Muscle layer of colon (tissue), 2 donors: Measurements from ENCODE around the gene ZCCHC3.
"Not testable (repeated sequence)": the region's sequence is repeated elsewhere in the genome, so short reads cannot be mapped to it uniquely, and the experiment has no call there.

Source experiments
- H3K27ac ChIP-seq: one replicate; pipeline ENCODE4 v1.7.0; 2013; ENCODE audit warnings: low read depth, mild to moderate bottlenecking, low read length, moderate library complexity
- H3K27me3 ChIP-seq, 2 donors: one replicate each; pipeline ENCODE4 v1.7.0; 2013; ENCODE audit warnings: low read length in 2 of 2, mild to moderate bottlenecking in 2 of 2; ENCODE audit not compliant: insufficient read depth in 2 of 2, control insufficient read depth in 1 of 2
- H3K36me3 ChIP-seq: one replicate; pipeline ENCODE4 v1.7.0; 2013; ENCODE audit warnings: mild to moderate bottlenecking, low read length; ENCODE audit not compliant: insufficient read depth
- H3K4me1 ChIP-seq: one replicate; pipeline ENCODE4 v1.7.0; 2013; ENCODE audit warnings: mild to moderate bottlenecking, low read length; ENCODE audit not compliant: insufficient read depth
- H3K4me3 ChIP-seq, 2 donors: one replicate each; pipeline ENCODE4 v1.7.0; 2013; ENCODE audit warnings: low read length in 2 of 2, low read depth in 1 of 2, mild to moderate bottlenecking in 1 of 2, moderate library complexity in 1 of 2
- H3K9ac ChIP-seq: one replicate; pipeline ENCODE4 v1.7.0; 2013; ENCODE audit warnings: low read length
- H3K9me3 ChIP-seq: one replicate; pipeline ENCODE4 v1.7.0; 2013; ENCODE audit warnings: mild to moderate bottlenecking, low read length
- donor health status: abdominal sarcoma.
- donor health status: Adenocarcinoma of cecum.

The ZCCHC3 gene

DNA sequence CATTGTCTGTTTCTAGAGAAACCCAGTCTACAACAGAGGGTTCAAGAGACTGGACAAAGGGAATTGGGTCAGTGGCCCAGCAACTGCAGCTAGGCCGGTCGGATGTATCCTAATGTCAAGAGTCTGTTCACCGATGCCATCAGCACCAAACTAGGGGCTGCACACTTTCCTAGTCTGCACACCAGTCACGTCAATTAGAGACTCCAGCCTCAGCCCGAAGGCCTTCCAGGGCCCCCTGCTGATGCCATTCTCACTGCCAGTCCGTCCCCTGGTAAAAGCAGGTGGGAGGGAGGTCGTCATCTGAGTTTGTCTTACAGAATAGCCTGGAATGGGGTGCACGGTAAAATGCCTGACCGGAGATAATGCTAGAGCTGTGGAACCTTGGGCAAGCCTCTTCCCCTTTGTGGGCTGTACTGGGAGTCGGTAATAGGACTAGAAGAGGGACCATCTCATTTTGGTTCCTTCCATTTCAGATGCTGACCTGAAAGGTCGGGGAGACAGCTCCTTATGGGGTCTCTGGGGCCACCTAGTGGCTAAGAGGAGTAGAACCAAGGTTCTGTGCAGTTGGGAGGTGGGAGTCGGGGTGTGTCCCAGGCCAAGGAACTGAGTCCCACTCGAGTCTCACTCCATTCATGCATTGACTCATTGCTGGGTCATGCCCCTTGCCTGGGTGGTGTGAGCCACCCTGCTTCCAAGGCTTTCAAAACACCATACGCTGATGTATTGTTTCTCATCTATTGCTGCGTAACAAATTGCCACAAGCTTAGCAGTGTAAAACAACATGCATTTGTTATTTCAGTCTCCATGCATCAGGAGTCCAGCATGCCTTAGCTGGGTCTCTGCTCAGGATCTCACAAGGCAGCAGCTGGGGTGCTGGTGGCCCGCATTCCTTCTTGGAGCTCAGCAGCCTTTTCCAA, 33.1 kb downstream of the ZCCHC3 start:
- no peak overlapping the region for H3K27ac ChIP-seq
- no peak overlapping the region for H3K9ac ChIP-seq
- H3K9me3 ChIP-seq = no peaks in the 10 kb centered on the region

DNA sequence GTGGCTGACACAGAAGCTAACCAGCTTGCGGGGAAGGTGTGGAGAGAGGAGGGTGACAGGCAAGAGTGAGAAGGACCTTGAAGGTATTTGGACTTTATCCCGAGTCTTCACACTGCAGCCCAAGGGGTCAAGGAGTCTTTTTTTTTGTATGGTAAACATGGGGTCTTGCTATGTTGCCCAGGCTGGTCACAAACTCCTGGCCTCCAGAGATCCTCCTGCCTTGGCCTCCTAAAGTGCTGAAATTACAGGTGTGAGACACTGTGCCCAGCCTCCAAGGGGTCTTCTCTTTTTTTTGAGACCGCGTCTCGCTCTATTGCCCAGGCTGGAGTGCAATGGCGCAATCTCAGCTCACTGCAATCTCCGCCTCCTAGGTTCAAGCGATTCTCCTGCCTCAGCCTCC, 37.2 kb downstream of the ZCCHC3 start:
- H3K4me3 ChIP-seq = no peak overlapping the region
- H3K9ac ChIP-seq = no peak overlapping the region
- no peaks in the 10 kb centered on the region for H3K27me3 ChIP-seq
- H3K27ac ChIP-seq = no peak overlapping the region
- H3K4me1 ChIP-seq = peaks cover 13% of the 10 kb centered on the region
- no peaks in the 10 kb centered on the region for H3K9me3 ChIP-seq
- H3K36me3 ChIP-seq = no peaks in the 10 kb centered on the region

More for the DNA sequence above, 33.1 kb downstream of the ZCCHC3 start:
- no peaks in the 10 kb centered on the region for H3K36me3 ChIP-seq
- H3K27me3 ChIP-seq = no peaks in the 10 kb centered on the region
- no peak overlapping the region for H3K4me3 ChIP-seq
- H3K4me1 ChIP-seq = peaks cover 29% of the 10 kb centered on the region

DNA sequence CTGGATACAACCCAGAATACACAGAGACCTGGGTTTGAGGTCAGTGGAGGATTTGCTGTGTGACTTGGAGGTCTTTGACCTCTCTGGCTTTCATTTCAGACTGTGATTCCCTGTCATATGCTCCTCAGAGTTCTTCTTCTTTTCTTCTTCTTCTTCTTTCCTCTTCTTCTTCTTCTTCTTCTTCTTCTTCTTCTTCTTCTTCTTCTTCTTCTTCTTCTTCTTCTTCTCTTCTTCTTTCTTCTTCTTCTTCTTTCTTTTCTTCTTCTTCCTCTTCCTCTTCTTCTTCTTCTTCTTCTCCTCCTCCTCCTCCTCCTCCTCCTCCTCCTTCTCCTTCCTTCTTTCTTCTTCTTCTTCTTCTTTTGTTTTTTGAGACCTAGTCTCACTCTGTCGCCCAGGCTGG, 38.7 kb downstream of the ZCCHC3 start:
- not testable (repeated sequence) for H3K9ac ChIP-seq, H3K9me3 ChIP-seq, H3K4me3 ChIP-seq, H3K27ac ChIP-seq, H3K27me3 ChIP-seq, H3K36me3 ChIP-seq, H3K4me1 ChIP-seq

DNA sequence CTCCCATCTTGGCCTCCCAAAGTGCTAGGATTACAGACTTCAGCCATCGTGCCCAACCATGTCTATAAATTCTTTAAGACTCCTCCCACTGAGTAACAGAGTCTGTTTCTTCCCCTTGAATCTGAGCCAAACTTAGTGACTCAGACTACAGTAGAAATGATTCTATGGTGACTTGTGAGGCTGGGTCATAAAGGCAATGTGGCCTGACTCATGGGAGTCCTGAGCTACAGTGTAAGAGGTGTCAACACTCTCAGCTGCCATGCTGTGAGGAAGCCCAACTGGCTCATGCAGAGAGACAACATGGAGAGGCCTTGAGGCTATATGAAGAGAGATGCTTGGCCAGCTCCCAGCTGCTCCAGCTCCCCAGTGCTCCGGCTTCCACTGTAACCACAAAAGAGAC, 44.3 kb downstream of the ZCCHC3 start:
- no peaks in the 10 kb centered on the region for H3K27me3 ChIP-seq
- no peak overlapping the region for H3K9ac ChIP-seq
- peaks cover 12% of the 10 kb centered on the region for H3K36me3 ChIP-seq
- no peak overlapping the region for H3K27ac ChIP-seq
- no peak overlapping the region for H3K4me3 ChIP-seq
- H3K9me3 ChIP-seq = no peaks in the 10 kb centered on the region
- H3K4me1 ChIP-seq = peaks cover 15% of the 10 kb centered on the region

DNA sequence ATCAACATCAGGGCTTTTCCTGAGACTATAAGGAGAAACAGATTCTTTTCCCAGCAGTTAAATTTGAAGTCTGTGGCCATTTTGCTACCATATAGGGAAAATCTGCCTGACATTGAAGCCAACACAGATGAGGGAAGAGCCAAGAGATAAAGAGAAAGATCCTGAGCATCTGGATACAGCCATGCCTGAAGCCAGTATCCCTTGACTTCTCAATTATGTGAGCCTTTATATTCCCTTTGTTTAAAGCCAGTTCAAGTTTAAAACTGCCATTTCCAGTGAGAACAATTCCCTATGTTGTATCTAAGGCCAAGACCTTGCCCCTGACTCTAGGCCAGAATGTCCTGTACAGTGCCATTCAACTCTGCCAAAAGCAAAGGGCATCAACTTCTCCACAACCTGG, 45.7 kb downstream of the ZCCHC3 start:
- Histone ChIP-seq H3K27me3 (no peaks in the 10 kb centered on the region), H3K9me3 (no peaks in the 10 kb centered on the region), H3K4me3 (no peak overlapping the region), H3K27ac (no peak overlapping the region), H3K4me1 (peaks cover 15% of the 10 kb centered on the region), H3K36me3 (peaks cover 12% of the 10 kb centered on the region), H3K9ac (no peak overlapping the region)

DNA sequence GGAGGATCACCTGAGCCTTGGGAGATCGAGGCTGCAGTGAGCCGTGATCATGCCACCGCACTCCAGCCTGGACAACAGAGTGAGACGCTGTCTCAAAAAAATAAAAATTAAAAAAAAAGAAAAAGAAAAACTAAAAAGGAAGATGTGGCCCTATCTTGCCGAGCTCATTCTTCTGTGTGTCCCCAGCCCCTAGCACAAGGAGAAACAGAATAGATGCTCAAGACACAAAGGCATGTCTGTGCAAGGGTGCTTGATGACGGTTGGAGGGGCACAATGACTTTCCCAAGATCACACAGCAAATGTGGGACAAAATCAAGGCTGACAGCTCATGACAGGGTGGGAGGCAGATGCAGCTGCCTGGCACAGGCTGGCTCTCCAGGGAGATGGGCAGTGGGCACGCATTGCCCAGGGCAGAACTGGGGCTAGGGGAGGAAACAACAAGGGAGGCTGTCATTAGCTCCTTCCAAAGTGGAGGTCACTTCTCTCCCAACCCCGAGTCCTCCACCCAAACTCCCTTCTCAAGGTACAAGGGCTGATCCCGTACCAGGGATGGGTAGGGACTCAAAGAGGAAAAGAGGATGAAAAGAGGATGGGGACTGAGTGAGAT, 48.8 kb downstream of the ZCCHC3 start:
- peak overlapping the region; percentile 81 to 87 for H3K4me3 ChIP-seq
- peaks cover 12% of the 10 kb centered on the region for H3K36me3 ChIP-seq
- H3K4me1 ChIP-seq = peaks cover 23% of the 10 kb centered on the region
- no peaks in the 10 kb centered on the region for H3K9me3 ChIP-seq
- H3K27me3 ChIP-seq = no peaks in the 10 kb centered on the region
- peak overlapping the region; percentile 55 for H3K9ac ChIP-seq
- peak overlapping the region; percentile 100 for H3K27ac ChIP-seq

DNA sequence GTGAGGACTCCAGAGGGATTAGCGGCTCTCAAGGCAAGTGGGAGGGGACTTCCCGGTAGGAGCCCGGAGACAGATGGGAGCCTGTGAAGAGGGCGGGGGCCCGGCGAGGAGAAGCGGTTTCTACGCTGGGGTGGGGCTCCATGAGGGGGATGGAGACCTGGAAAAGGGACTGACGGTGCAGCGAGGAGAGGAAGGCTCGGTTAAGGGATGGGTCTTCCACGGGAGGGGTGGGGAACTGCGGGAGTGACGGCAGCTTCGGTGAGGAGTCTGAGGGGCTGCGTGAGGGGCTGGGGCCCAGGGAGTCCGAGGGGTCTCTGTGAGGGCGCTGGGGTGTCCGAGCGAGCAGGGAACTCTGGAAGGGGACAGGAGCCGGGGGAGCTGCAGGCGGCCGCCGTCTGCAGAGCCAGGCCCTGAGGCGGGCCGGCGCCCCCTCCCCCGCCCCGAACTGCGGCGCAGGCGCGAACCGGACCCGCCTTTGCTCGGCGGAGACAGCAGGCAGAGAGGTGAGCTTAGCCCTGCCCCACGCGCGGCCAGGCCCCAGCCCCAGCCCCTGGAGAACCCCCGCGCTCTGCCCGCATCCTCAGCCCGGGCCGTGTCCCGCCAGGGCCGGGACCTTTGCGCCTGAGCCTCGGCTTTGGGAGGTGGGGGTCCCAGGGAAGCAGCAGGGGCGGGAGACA, 49.4 kb downstream of the ZCCHC3 start, which contains the start of gene NRSN2:
Gene NRSN2, plus strand, starts transcription at position 472 of the 677 bp plus-strand sequence. CDS start 2,533 bp downstream, outside the sequence.
- no peaks in the 10 kb centered on the region for H3K27me3 ChIP-seq
- peak within 1 kb of the TSS; percentile 100 for H3K27ac ChIP-seq
- H3K36me3 ChIP-seq = peaks cover 10% of the 10 kb centered on the region
- H3K4me3 ChIP-seq = peak within 1 kb of the TSS; percentile 81 to 87
- no peaks in the 10 kb centered on the region for H3K9me3 ChIP-seq
- H3K4me1 ChIP-seq = peaks cover 19% of the 10 kb centered on the region
- peak within 1 kb of the TSS; percentile 57 for H3K9ac ChIP-seq

DNA sequence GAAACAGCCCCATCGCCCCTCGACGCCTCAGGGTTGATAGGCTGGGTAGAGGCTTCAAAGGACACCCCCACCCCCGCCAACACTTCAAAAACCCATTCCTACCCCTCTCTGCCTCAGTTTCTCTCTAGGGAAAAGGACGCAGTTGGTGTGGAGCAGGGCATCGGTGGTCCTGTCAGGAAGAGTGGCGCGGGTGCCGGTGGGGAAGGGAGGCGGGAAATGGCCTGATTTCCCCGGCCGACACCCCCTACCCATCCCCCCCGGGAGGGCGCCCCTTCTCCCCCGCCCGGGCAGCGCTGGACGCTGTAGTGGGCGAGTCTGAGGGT, 49.9 kb downstream of the ZCCHC3 start:
- no peaks in the 10 kb centered on the region for H3K9me3 ChIP-seq
- peak overlapping the region; percentile 100 for H3K27ac ChIP-seq
- peaks cover 19% of the 10 kb centered on the region for H3K4me1 ChIP-seq
- H3K4me3 ChIP-seq = peak overlapping the region; percentile 81 to 87
- peaks cover 6% of the 10 kb centered on the region for H3K36me3 ChIP-seq
- peak overlapping the region; percentile 57 for H3K9ac ChIP-seq
- no peaks in the 10 kb centered on the region for H3K27me3 ChIP-seq

DNA sequence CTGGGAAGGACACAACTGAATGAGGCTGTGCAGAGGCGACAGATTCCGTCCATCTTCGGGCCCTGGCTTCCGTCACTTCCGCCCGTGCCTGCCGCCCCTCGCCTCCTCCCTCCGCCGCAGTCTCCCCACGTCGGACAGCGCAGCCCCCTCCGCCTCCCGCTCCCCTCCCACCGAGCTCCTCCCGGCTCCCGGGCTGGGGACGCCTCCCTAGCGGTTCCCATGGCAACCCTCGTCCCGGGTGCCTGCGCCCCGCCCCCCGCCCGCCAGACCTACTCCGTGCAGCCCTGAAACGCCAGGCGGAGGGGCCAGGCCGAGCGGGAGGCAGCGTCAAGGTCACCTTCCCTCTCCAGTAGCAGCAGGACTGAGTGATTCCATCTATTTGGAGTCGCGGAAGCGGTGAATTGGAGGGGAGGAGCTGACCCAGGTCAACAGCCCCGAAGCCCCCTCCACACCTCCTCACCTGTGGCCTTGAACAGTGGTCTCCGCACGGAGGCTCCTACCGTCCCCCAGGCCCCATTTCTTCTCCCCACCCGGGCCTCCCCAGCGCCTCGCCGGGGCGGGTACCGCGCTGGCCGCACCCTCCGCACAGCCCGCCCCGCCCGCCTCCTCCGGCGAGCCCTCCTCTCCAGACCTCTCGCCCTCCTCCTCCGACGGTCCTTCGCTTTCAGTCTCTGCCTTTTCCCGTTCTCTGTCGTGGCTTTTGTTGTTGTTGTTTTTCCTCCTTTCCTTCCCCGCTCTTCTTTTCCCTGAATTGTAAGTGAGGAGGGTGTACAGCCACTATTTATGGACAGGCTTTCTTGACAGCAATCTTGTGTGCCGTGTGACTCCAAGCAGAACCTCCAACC, 50.5 kb downstream of the ZCCHC3 start:
- H3K4me1 ChIP-seq = peaks cover 19% of the 10 kb centered on the region
- H3K27me3 ChIP-seq = no peaks in the 10 kb centered on the region
- no peaks in the 10 kb centered on the region for H3K9me3 ChIP-seq
- peak overlapping the region; percentile 57 for H3K9ac ChIP-seq
- peaks cover 6% of the 10 kb centered on the region for H3K36me3 ChIP-seq
- peak overlapping the region; percentile 81 to 87 for H3K4me3 ChIP-seq
- H3K27ac ChIP-seq = peak overlapping the region; percentile 100

DNA sequence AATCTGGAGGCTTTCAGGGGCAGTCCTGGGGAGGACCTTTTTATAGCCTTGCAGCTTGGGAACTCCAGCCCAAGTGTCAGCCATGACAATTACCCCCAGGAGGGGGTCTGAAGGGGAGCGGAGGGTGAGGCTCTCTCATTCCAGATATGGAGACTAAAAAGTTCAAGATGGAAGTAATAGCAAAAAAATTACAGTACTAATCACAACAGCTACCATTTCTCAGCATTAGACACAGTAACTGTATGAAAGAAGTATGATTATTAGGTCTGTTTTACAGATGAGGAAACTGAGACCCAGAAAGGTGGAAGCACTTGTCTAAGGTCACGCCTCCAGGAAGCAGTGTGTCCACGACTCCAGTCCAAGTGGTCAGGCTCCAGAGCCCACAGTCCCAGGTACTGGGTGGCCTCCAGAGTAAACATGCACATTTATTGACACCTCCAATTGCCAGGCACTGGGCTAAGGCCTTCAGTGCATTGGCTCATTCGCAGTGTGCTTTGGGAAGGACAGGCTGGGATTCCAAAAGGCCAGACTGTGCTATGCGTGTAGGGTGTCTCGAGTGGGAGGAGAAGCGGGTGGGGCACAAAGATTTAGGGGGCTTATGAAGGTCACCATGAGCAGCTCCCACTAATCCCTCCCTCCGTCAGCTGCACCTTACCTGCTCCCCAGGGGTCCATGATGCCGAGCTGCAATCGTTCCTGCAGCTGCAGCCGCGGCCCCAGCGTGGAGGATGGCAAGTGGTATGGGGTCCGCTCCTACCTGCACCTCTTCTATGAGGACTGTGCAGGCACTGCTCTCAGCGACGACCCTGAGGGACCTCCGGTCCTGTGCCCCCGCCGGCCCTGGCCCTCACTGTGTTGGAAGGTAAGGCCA, 51.8 kb downstream of the ZCCHC3 start:
- Histone ChIP-seq H3K4me1 (peaks cover 21% of the 10 kb centered on the region), H3K9ac (peak overlapping the region; percentile 51), H3K4me3 (no peak overlapping the region), H3K27me3 (no peaks in the 10 kb centered on the region), H3K9me3 (no peaks in the 10 kb centered on the region), H3K27ac (no peak overlapping the region), H3K36me3 (peaks cover 6% of the 10 kb centered on the region)
